HepG2 (cell line): ENCODE data around the gene RWDD2A. TPM values are rescaled to one million over a fixed set of nuclear protein-coding genes. Genes with fewer than 3 reads are reported as not detected.

Experiments
- AKAP8 ChIP-seq: sonication (generic); formaldehyde crosslinking; IDR thresholded peaks from 2 replicates; pipeline ENCODE4 v1.5.1; 2020; ENCODE audit warnings: mild to moderate bottlenecking, missing genetic modification reagents
- CBX2 ChIP-seq, 2 experiments: fragments of 200-600 bp in 1 of 2; sonication (generic); formaldehyde crosslinking in 1 of 2; IDR thresholded peaks; 2 replicates each; pipeline versions ENCODE4 v1.7.0 to v1.8.1; 2018 to 2022; ENCODE audit warnings: low read depth in 2 of 2, low read length in 1 of 2, mild to moderate bottlenecking in 1 of 2, missing genetic modification reagents in 1 of 2
- E2F5 ChIP-seq: sonication (generic); formaldehyde crosslinking; conservative IDR thresholded peaks from 2 replicates; pipeline ENCODE4 v1.4.0; 2020; ENCODE audit warnings: missing genetic modification reagents
- GATA4 ChIP-seq: sonication (generic); IDR thresholded peaks from 2 replicates; pipeline ENCODE4 v1.6.1; 2016; ENCODE audit warnings: antibody characterized with exemption, low read depth, borderline replicate concordance
- GZF1 ChIP-seq: sonication (generic); formaldehyde crosslinking; IDR thresholded peaks from 2 replicates; pipeline ENCODE4 v1.5.1; 2020; ENCODE audit warnings: mild to moderate bottlenecking, missing genetic modification reagents
- HMGA1 ChIP-seq: sonication (generic); formaldehyde crosslinking; conservative IDR thresholded peaks from 2 replicates; pipeline ENCODE4 v1.4.0; 2020; ENCODE audit warnings: missing genetic modification reagents
- NPAS2 ChIP-seq: sonication (generic); formaldehyde crosslinking; IDR thresholded peaks from 2 replicates; pipeline ENCODE4 v1.8.0; 2022; ENCODE audit warnings: mild to moderate bottlenecking, missing genetic modification reagents, borderline replicate concordance
- TAF1 ChIP-seq: sonication (generic); formaldehyde crosslinking; IDR thresholded peaks from 2 replicates; pipeline ENCODE4 v1.4.0; 2020; ENCODE audit warnings: missing genetic modification reagents
- TEAD3 ChIP-seq: optimal IDR thresholded peaks from 2 replicates; pipeline ENCODE3; 2016; ENCODE audit warnings: borderline replicate concordance
- USF2 ChIP-seq, 2 experiments: sonication (generic) in 1 of 2; formaldehyde crosslinking in 1 of 2; IDR thresholded peaks; 2 replicates each; pipeline versions ENCODE4 v1.5.1 to v1.6.1; 2011 to 2020; ENCODE audit warnings: borderline replicate concordance in 1 of 2, low read depth in 1 of 2, low read length in 1 of 2, mild to moderate bottlenecking in 1 of 2, missing genetic modification reagents in 1 of 2, moderate library complexity in 1 of 2
- ZC3H13 ChIP-seq: sonication (generic); formaldehyde crosslinking; IDR thresholded peaks from 2 replicates; pipeline ENCODE4 v1.8.1; 2023; ENCODE audit warnings: mild to moderate bottlenecking, missing genetic modification reagents, moderate library complexity
- ZFP1 ChIP-seq: IDR thresholded peaks from 2 replicates; pipeline ENCODE4 v1.6.1; 2016
- ZNF496 ChIP-seq: sonication (generic); formaldehyde crosslinking; IDR thresholded peaks from 2 replicates; pipeline ENCODE4 v1.8.1; 2023; ENCODE audit warnings: mild to moderate bottlenecking, moderate library complexity, missing genetic modification reagents; ENCODE audit not compliant: insufficient replicate concordance
- ZNF557 ChIP-seq: sonication (generic); formaldehyde crosslinking; IDR thresholded peaks from 2 replicates; pipeline ENCODE4 v1.4.0; 2020; ENCODE audit warnings: missing genetic modification reagents
- ZNF616 ChIP-seq: sonication (generic); formaldehyde crosslinking; IDR thresholded peaks from 2 replicates; pipeline ENCODE4 v1.5.0; 2020; ENCODE audit warnings: low read depth, mild to moderate bottlenecking, missing genetic modification reagents
- ZNF639 ChIP-seq: conservative IDR thresholded peaks from 2 replicates; pipeline ENCODE4 v1.6.1; 2018; ENCODE audit warnings: missing genetic modification reagents
- ZNF691 ChIP-seq: sonication (generic); formaldehyde crosslinking; IDR thresholded peaks from 2 replicates; pipeline ENCODE4 v1.4.0; 2020; ENCODE audit warnings: missing genetic modification reagents, low read depth, mild to moderate bottlenecking, borderline replicate concordance
- ZNF703 ChIP-seq: sonication (generic); formaldehyde crosslinking; IDR thresholded peaks from 2 replicates; pipeline ENCODE4 v1.5.1; 2020; ENCODE audit warnings: missing genetic modification reagents, mild to moderate bottlenecking, moderate library complexity, borderline replicate concordance
- ZNF800 ChIP-seq: sonication (generic); formaldehyde crosslinking; IDR thresholded peaks from 2 replicates; pipeline ENCODE4 v1.4.0; 2020; ENCODE audit warnings: missing genetic modification reagents
- ZSCAN12 ChIP-seq: sonication (generic); formaldehyde crosslinking; IDR thresholded peaks from 2 replicates; pipeline ENCODE4 v1.9.0; 2021; ENCODE audit warnings: mild to moderate bottlenecking, missing genetic modification reagents
- ZSCAN31 ChIP-seq: sonication (generic); formaldehyde crosslinking; IDR thresholded peaks from 2 replicates; pipeline ENCODE4 v1.5.0; 2020; ENCODE audit warnings: low read depth, mild to moderate bottlenecking, missing genetic modification reagents
- polyA plus RNA-seq, 8 experiments: library from polyadenylated mRNA; depleted of rRNA in 3 of 8; stranded (reverse) in 7 of 8; unstranded in 1 of 8; fragments of >200 nt; fragmentation: Illumina TruSeq in 4 of 8; extraction: Trizol in 4 of 8; gene quantifications; 2 replicates each; pipeline versions ENCODE4 v1.2.1 to v1.2.3, GENCODE V29; 2011 to 2016; ENCODE audit warnings: low read depth in 4 of 8, missing spikeins in 1 of 8, mixed read lengths in 1 of 8; ENCODE audit not compliant: insufficient read depth in 1 of 8
- total RNA-seq, 5 experiments: library from RNA; depleted of rRNA; stranded (reverse); fragments of >200 nt; fragmentation: Illumina TruSeq; extraction: Trizol; gene quantifications; 2 replicates each; pipeline ENCODE4 v1.2.3, GENCODE V29; 2016; ENCODE audit warnings: low read depth in 1 of 5

Gene RWDD2A
- total and polyA plus RNA-seq, 2 of the 13 experiments (the other 11 are each of a cell fraction or from before 2014, with no cell fraction given): 5.3 to 8.1 TPM

GRCh38 chr6:83192871-83193746 lies at the start of gene RWDD2A, which contains the start of gene PGM3 (continued):
- TF ChIP-seq ZNF616 (CRISPR knock-in tag): peak; percentile 74; the same call in 1 of the 2 replicates
- no peak for TF ChIP-seq ZNF557 (CRISPR knock-in tag)
- peak; percentile 37; the same call in 1 of the 2 replicates for TF ChIP-seq ZFP1
- no peak for TF ChIP-seq TEAD3 (CRISPR knock-in tag)
- peak; percentile 70 for TF ChIP-seq GATA4
- peak; percentile 31 for TF ChIP-seq ZNF800 (CRISPR knock-in tag)
- TF ChIP-seq ZNF691: no peak; the same call in 1 of the 2 replicates
- TF ChIP-seq ZNF703 (CRISPR knock-in tag): no peak
- TF ChIP-seq E2F5 (CRISPR knock-in tag): no peak
- TF ChIP-seq ZNF639 (CRISPR knock-in tag): peak; percentile 56; the same call in 1 of the 2 replicates
- TF ChIP-seq USF2 (IDR thresholded peaks at IDR 0.05; ENCODE audit: low read depth, low read length): no peak
- peak; percentile 38; the same call in 1 of the 2 replicates for TF ChIP-seq USF2 (CRISPR knock-in tag; IDR thresholded peaks at IDR 0.05; ENCODE audit: borderline replicate concordance)
- no peak for TF ChIP-seq HMGA1
- no peak for TF ChIP-seq NPAS2 (CRISPR knock-in tag)
- TF ChIP-seq CBX2 (IDR thresholded peaks at IDR 0.05; ENCODE audit: low read depth, low read length): no peak
- TF ChIP-seq CBX2 (CRISPR knock-in tag; IDR thresholded peaks at IDR 0.05; ENCODE audit: low read depth): no peak
- TF ChIP-seq GZF1 (CRISPR knock-in tag): 0 out of 2 replicates have a peak, but pooled peaks have one; percentile 47
- TF ChIP-seq ZSCAN31 (CRISPR knock-in tag): peak; percentile 75; the same call in 1 of the 2 replicates
- no peak for TF ChIP-seq ZNF496 (CRISPR knock-in tag)
- TF ChIP-seq AKAP8 (CRISPR knock-in tag): 0 out of 2 replicates have a peak, but pooled peaks have one; percentile 14
- peak; percentile 60; the same call in 1 of the 2 replicates for TF ChIP-seq ZC3H13 (CRISPR knock-in tag)
- TF ChIP-seq ZSCAN12: no peak
- TF ChIP-seq TAF1 (CRISPR knock-in tag): peak; percentile 90
